Neural crest cell (in vitro differentiated cells): ENCODE data around the gene BTBD7. TPM values are rescaled to one million over a fixed set of nuclear protein-coding genes. Genes with fewer than 3 reads are reported as not detected.

Source experiments
- DNase-seq: peaks from one replicate; pipeline ENCODE4 v3.0.0; 2021; ENCODE audit warnings: low read depth, mixed read lengths, low spot score
- H3K27ac Mint-ChIP-seq: one replicate; pipeline ENCODE4 v1.8.0; 2021; ENCODE audit warnings: mild to moderate bottlenecking, mixed read lengths; ENCODE audit not compliant: unreplicated experiment
- H3K27me3 Mint-ChIP-seq: 2 replicates; pipeline ENCODE4 v1.8.0; 2021; ENCODE audit warnings: low read depth, mild to moderate bottlenecking, mixed read lengths
- H3K36me3 Mint-ChIP-seq: 2 replicates; pipeline ENCODE4 v1.8.0; 2021; ENCODE audit warnings: low read depth, mild to moderate bottlenecking, mixed read lengths
- H3K4me1 Mint-ChIP-seq: 2 replicates; pipeline ENCODE4 v1.8.0; 2021; ENCODE audit warnings: mixed read lengths
- H3K4me3 Mint-ChIP-seq: one replicate; pipeline ENCODE4 v1.8.0; 2021; ENCODE audit warnings: mild to moderate bottlenecking, mixed read lengths
- H3K9me3 Mint-ChIP-seq: 2 replicates; pipeline ENCODE4 v1.8.0; 2021; ENCODE audit warnings: mixed read lengths
- CTCF ChIP-seq: fragments of 200-600 bp; sonication (generic); conservative IDR thresholded peaks from 2 replicates; pipeline ENCODE4 v1.5.0; 2021; ENCODE audit warnings: antibody characterized with exemption, mild to moderate bottlenecking
- total RNA-seq: library from RNA; stranded (reverse); gene quantifications from 2 replicates; pipeline ENCODE4 v1.2.1, GENCODE V29; 2021

Gene BTBD7
- total RNA-seq, 1 donor from 2014 or later = 38.0 TPM

- Mint-ChIP-seq H3K27me3 (no peaks in the 10 kb centered on the region), H3K27ac (no peak overlapping the region), H3K9me3 (no peaks in the 10 kb centered on the region), H3K4me3 (no peak overlapping the region), H3K36me3 (peaks cover 3% of the 10 kb centered on the region), H3K4me1 (peaks cover 11% of the 10 kb centered on the region)
- TF ChIP-seq CTCF = no peak
- DNase-seq = no peak
Observed at GRCh38 chr14:93200553-93200952, 132.3 kb downstream of the BTBD7 start.

GRCh38 chr14:93199031-93199430 is 133.8 kb downstream of the BTBD7 start:
- no peak for TF ChIP-seq CTCF
- Mint-ChIP-seq H3K27me3 (no peaks in the 10 kb centered on the region), H3K27ac (no peak overlapping the region), H3K9me3 (no peaks in the 10 kb centered on the region), H3K36me3 (no peaks in the 10 kb centered on the region), H3K4me1 (no peaks in the 10 kb centered on the region), H3K4me3 (no peak overlapping the region)
- DNase-seq = no peak

- DNase-seq = no peak
- TF ChIP-seq CTCF = no peak
- Mint-ChIP-seq H3K27me3 (no peaks in the 10 kb centered on the region), H3K9me3 (no peaks in the 10 kb centered on the region), H3K36me3 (no peaks in the 10 kb centered on the region), H3K27ac (no peak overlapping the region), H3K4me1 (no peaks in the 10 kb centered on the region), H3K4me3 (no peak overlapping the region)
Observed at GRCh38 chr14:93195316-93195999, 137.4 kb downstream of the BTBD7 start.

Other genes with a start within 250 kb of the BTBD7 start
- 59.8 and 63.8 TPM in 2 replicates for gene ITPK1, start 217.1 kb downstream of the BTBD7 start, total RNA-seq
- gene MOAP1, start 148.1 kb downstream of the BTBD7 start, total RNA-seq = 19.5 and 20.5 TPM in 2 replicates
- 31.1 and 31.2 TPM in 2 replicates for gene LYSET, start 147.7 kb downstream of the BTBD7 start, total RNA-seq
- 13.5 and 14.3 TPM in 2 replicates for gene GON7, start 126.0 kb downstream of the BTBD7 start, total RNA-seq
- 38.8 and 41.6 TPM in 2 replicates for gene UBR7, start 125.8 kb downstream of the BTBD7 start, total RNA-seq
- gene COX8C, start 14.1 kb upstream of the BTBD7 start, total RNA-seq = not detected in 2 replicates
- 2.2 and 2.3 TPM in 2 replicates for gene UNC79, start 97.9 kb upstream of the BTBD7 start, total RNA-seq